Vagina (tissue), 2 donors: Measurements from ENCODE around the gene GRIK5. TPM values are rescaled to one million over a fixed set of nuclear protein-coding genes. Genes with fewer than 3 reads are reported as not detected.

Experiments
- DNase-seq, 2 donors: peaks; one replicate each; pipeline ENCODE4 v3.0.0-alpha.2; 2017; ENCODE audit errors: extremely low spot score in 2 of 2
- H3K27ac ChIP-seq: fragments of 200-600 bp; sonication (generic); one replicate; pipeline ENCODE4 v1.5.1; 2019
- H3K27me3 ChIP-seq: fragments of 200-600 bp; sonication (generic); one replicate; pipeline ENCODE4 v1.5.1; 2019
- H3K36me3 ChIP-seq, 2 donors: fragments of 200-600 bp; sonication (generic); one replicate each; pipeline ENCODE4 v1.5.1; 2017 to 2019
- H3K4me1 ChIP-seq: fragments of 200-600 bp; sonication (generic); one replicate; pipeline ENCODE4 v1.5.1; 2019
- H3K4me3 ChIP-seq, 2 donors: fragments of 200-600 bp; sonication (generic); 1 replicate in 1 of 2; 2 replicates in 1 of 2; pipeline ENCODE4 v1.5.1; 2016 to 2019
- H3K9me3 ChIP-seq: fragments of 200-600 bp; sonication (generic); one replicate; pipeline ENCODE4 v1.5.1; 2019
- CTCF ChIP-seq, 3 experiments: fragments of 450-650 bp in 2 of 3; fragments of 200-600 bp in 1 of 3; sonication (generic) in 1 of 3; IDR thresholded peaks; one replicate each; pipeline ENCODE4 v1.5.1; 2017 to 2019; ENCODE audit warnings: antibody characterized with exemption in 3 of 3, mild to moderate bottlenecking in 2 of 3, moderate library complexity in 2 of 3
- POLR2A ChIP-seq, 2 donors: fragments of 450-650 bp; IDR thresholded peaks; one replicate each; pipeline ENCODE4 v1.6.1; 2017; ENCODE audit warnings: antibody characterized with exemption in 2 of 2, mild to moderate bottlenecking in 2 of 2, moderate library complexity in 2 of 2
- POLR2AphosphoS5 ChIP-seq, 2 donors: sonication (generic); formaldehyde crosslinking; IDR thresholded peaks; one replicate each; pipeline ENCODE4 v1.9.0; 2017; ENCODE audit warnings: antibody characterized with exemption in 2 of 2, mild to moderate bottlenecking in 2 of 2, low read depth in 1 of 2; ENCODE audit not compliant: insufficient read depth in 1 of 2
- intact Hi-C: fragments of 100-400 bp; cut with DNase I; formaldehyde crosslinking; loops from one replicate; pipeline ENCODE4 v1.15.1; 2023
- total RNA-seq: library from RNA; depleted of rRNA; stranded (reverse); fragments of >200 nt; gene quantifications from one replicate; pipeline ENCODE4 v1.2.3, GENCODE V29; 2016

Gene GRIK5
- total RNA-seq, 1 donor from 2014 or later, result 2.5 TPM

GRCh38 chr19:42080764-42081375 is 10.9 kb upstream of the GRIK5 start:
- TF ChIP-seq POLR2A (IDR thresholded peaks at IDR 0.05), result no peak
- no peak overlapping the region for H3K27ac ChIP-seq
- H3K9me3 ChIP-seq, result no peaks in the 10 kb centered on the region
- no peak for DNase-seq
- no peaks in the 10 kb centered on the region for H3K27me3 ChIP-seq
- intact Hi-C loops, result no loop called here
- no peak overlapping the region for H3K4me3 ChIP-seq
- peaks cover 0 to 31% of the 10 kb centered on the region in 2 donors for H3K36me3 ChIP-seq
- H3K4me1 ChIP-seq, result peaks cover 19% of the 10 kb centered on the region

- Histone ChIP-seq H3K9me3 (no peaks in the 10 kb centered on the region), H3K27me3 (no peaks in the 10 kb centered on the region), H3K4me1 (peaks cover 21% of the 10 kb centered on the region), H3K27ac (no peak overlapping the region), H3K36me3 (peaks cover 0 to 31% of the 10 kb centered on the region in 2 donors), H3K4me3 (no peak overlapping the region)
- intact Hi-C loops, result no loop called here
- TF ChIP-seq CTCF (IDR thresholded peaks at IDR 0.05), result no peak
- TF ChIP-seq POLR2A (IDR thresholded peaks at IDR 0.05), result no peak
- TF ChIP-seq POLR2AphosphoS5 (IDR thresholded peaks at IDR 0.05; ENCODE audit: insufficient read depth in 1 of 2, low read depth in 1 of 2), result no peak
- DNase-seq, result no peak
These were observed 10.1 kb upstream of the GRIK5 start for GRCh38 chr19:42079886-42080763.

GRCh38 chr19:42079276-42079669 is 9.3 kb upstream of the GRIK5 start:
- Histone ChIP-seq H3K9me3 (no peaks in the 10 kb centered on the region), H3K4me3 (no peak overlapping the region), H3K27ac (no peak overlapping the region), H3K4me1 (peaks cover 27% of the 10 kb centered on the region), H3K36me3 (peaks cover 0 to 31% of the 10 kb centered on the region in 2 donors), H3K27me3 (no peaks in the 10 kb centered on the region)
- TF ChIP-seq POLR2A (IDR thresholded peaks at IDR 0.05) (no peak), POLR2AphosphoS5 (IDR thresholded peaks at IDR 0.05; ENCODE audit: insufficient read depth in 1 of 2, low read depth in 1 of 2) (no peak), CTCF (IDR thresholded peaks at IDR 0.05) (no peak)
- intact Hi-C loops, result no loop called here
- DNase-seq, result no peak

- TF ChIP-seq POLR2A (IDR thresholded peaks at IDR 0.05) (no peak), CTCF (IDR thresholded peaks at IDR 0.05) (no peak), POLR2AphosphoS5 (IDR thresholded peaks at IDR 0.05; ENCODE audit: insufficient read depth in 1 of 2, low read depth in 1 of 2) (no peak)
- Histone ChIP-seq H3K9me3 (no peaks in the 10 kb centered on the region), H3K4me1 (peaks cover 27% of the 10 kb centered on the region), H3K4me3 (no peak overlapping the region), H3K36me3 (peaks cover 0 to 31% of the 10 kb centered on the region in 2 donors), H3K27me3 (no peaks in the 10 kb centered on the region), H3K27ac (no peak overlapping the region)
- DNase-seq, result no peak
- intact Hi-C loops, result no loop called here
These were observed 8.7 kb upstream of the GRIK5 start for GRCh38 chr19:42078538-42079275.

- TF ChIP-seq POLR2A (IDR thresholded peaks at IDR 0.05), result no peak
- no peak for TF ChIP-seq CTCF (IDR thresholded peaks at IDR 0.05)
- TF ChIP-seq POLR2AphosphoS5 (IDR thresholded peaks at IDR 0.05; ENCODE audit: insufficient read depth in 1 of 2, low read depth in 1 of 2), result no peak
- intact Hi-C loops, result no loop called here
- Histone ChIP-seq H3K4me1 (peaks cover 27% of the 10 kb centered on the region), H3K27ac (no peak overlapping the region), H3K36me3 (peaks cover 0 to 31% of the 10 kb centered on the region in 2 donors), H3K27me3 (no peaks in the 10 kb centered on the region), H3K9me3 (no peaks in the 10 kb centered on the region), H3K4me3 (no peak overlapping the region)
- DNase-seq, result no peak
These were observed 8.1 kb upstream of the GRIK5 start for GRCh38 chr19:42078058-42078457.
